Measurements from ENCODE around the gene MORN1. TPM values are rescaled to one million over a fixed set of nuclear protein-coding genes. Genes with fewer than 3 reads are reported as not detected.

Gene MORN1
- total and polyA plus RNA-seq, 2 of the 8 experiments (the other 6 are each of a cell fraction or from before 2014, with no cell fraction given) = 5.0 to 9.1 TPM

DNA sequence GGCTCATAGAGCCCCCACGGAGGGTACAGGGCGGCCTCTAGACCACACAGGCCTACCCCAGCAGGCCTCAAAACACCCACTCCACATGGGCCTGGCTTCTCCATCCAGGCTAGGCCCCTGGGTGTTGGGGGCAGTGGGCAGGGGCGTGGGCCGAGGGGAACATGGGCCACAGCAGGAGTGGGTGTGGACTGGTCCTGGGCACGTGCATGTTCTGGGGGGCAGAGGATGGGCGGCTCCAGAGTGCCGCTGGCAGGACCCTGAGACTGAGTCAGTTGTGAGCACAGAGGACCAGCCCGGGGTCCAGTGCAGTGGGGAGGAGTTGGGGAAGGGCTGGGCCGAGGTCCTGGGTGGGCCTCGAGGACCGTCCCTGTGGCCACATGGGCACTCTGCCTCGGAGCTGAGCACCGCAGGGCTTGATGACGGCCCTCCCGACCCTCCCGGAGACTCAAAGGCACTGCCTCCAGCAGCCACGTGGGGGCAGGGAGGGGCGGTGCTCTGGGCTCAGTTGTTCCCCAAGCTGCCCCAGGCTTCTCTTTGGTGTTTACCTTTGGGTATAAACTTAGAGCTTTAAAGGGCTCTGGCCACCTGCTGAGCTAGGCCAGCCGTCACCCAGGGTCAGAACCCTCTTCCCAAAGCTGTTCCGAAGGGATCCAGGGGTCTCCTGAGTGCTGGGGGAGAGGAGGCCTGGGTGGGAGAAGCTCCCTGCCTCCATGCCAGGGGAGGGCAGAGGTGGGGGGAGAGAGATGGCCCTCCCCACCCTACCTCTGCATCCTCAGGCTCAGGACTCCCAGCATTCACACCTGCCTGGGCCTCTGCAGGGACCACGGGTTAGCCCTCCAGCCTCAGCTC is 79.9 kb downstream of the MORN1 start:
- H3K79me1 ChIP-seq (ENCODE audit: low read depth, low read length) = peaks cover 3% of the 10 kb centered on the region; the same call in 1 of the 2 replicates
- H3K79me2 ChIP-seq (ENCODE audit: control insufficient read depth in 1 of 2, insufficient read depth in 2 of 2, low read length in 2 of 2) = no peaks in the 10 kb centered on the region
- peaks cover 4 to 34% (median 25%) of the 10 kb centered on the region in 4 experiments for H3K4me1 ChIP-seq (replicated peaks in 1 of 4; ENCODE audit: control insufficient read depth in 3 of 4, insufficient read depth in 4 of 4, low read length in 3 of 4)
- no peaks in the 10 kb centered on the region for H3K9me3 ChIP-seq (ENCODE audit: insufficient read depth in 2 of 2, low read depth in 1 of 2, low read length in 1 of 2)
- DNase-seq (ENCODE audit: low read depth in 1 of 2, low spot score in 2 of 2) (peak; percentile 49 to 83), FAIRE-seq (no peak)
- H3K23ac ChIP-seq (ENCODE audit: insufficient read length) = no peak overlapping the region
- peak overlapping the region; percentile 33; the same call in 1 of the 2 replicates for H2BK12ac ChIP-seq (ENCODE audit: low read depth, low read length)
- peak overlapping the region; percentile 81 for H4K5ac ChIP-seq (ENCODE audit: insufficient read length, low read depth, low read length)
- POLR2A ChIA-PET (ENCODE audit: partially characterized antibody) = interaction anchor here (0.6 to 2.0 kb wide), 5 partner anchors 8 to 409 kb away, joined by 3 to 5 read pairs (median 3); no protein-coding TSS in a partner anchor
- H2BK5ac ChIP-seq (ENCODE audit: low read depth, low read length) = peak overlapping the region; percentile 60
- H3K27ac ChIP-seq (ENCODE audit: low read depth, low read length) = peak overlapping the region; percentile 25; the same call in 1 of the 2 replicates
- CTCF ChIA-PET (ENCODE audit: partially characterized antibody) = interaction anchor here (0.9 to 4.1 kb wide), 18 partner anchors 8 to 366 kb away, joined by 3 to 23 read pairs (median 4); partner anchors contain the start of gene FAAP20
- no peak overlapping the region for H3K14ac ChIP-seq (ENCODE audit: insufficient read length)
- H3K56ac ChIP-seq (replicated peaks; ENCODE audit: insufficient read length, low read depth, low read length) = no peak overlapping the region
- peaks cover 2 to 4% of the 10 kb centered on the region in 2 experiments for H4K20me1 ChIP-seq (replicated peaks in 1 of 2; ENCODE audit: control insufficient read depth in 1 of 2, insufficient read depth in 2 of 2, low read length in 2 of 2)
- no peak overlapping the region for H2BK20ac ChIP-seq (ENCODE audit: low read length)
- peak overlapping the region; percentile 91 for H3K4ac ChIP-seq (replicated peaks; ENCODE audit: insufficient read length, low read depth, low read length)
- H3K23me2 ChIP-seq (ENCODE audit: low read depth, low read length) = no peaks in the 10 kb centered on the region; the same call in 1 of the 2 replicates
- no peak overlapping the region for H2AFZ ChIP-seq (ENCODE audit: low read length)
- 0 out of 2 replicates have a peak overlapping the region, but pooled peaks have one; percentile 46 for H2BK15ac ChIP-seq (ENCODE audit: low read length)
- WGBS, 2 experiments (ENCODE audit: extremely low coverage in 1 of 2, insufficient coverage in 1 of 2, insufficient read length in 1 of 2, insufficient replicate concordance in 2 of 2, low coverage in 1 of 2, low lambda C conversion rate in 2 of 2, missing lambda C conversion rate in 1 of 2) = 65% methylated on average over 12 of the region's 21 CpGs; no CpG with 5 or more reads in 1 of the 2 experiments
- peak overlapping the region; percentile 85 for H4K91ac ChIP-seq (replicated peaks; ENCODE audit: insufficient read length, low read length)
- peak overlapping the region; percentile 72; the same call in 1 of the 2 replicates for H2AK5ac ChIP-seq (ENCODE audit: low read depth, low read length)
- peaks cover 6 to 20% (median 15%) of the 10 kb centered on the region in 4 experiments; a peak in 5 of 8 replicates for H3K36me3 ChIP-seq (ENCODE audit: control insufficient read depth in 2 of 4, insufficient read depth in 4 of 4, low read length in 3 of 4)
- no peak overlapping the region for H3K4me3 ChIP-seq (ENCODE audit: extremely low read depth in 1 of 4, insufficient read depth in 2 of 4, low read depth in 3 of 4, low read length in 4 of 4)
- H2BK120ac ChIP-seq (replicated peaks; ENCODE audit: low read depth, low read length) = no peak overlapping the region
- no peak overlapping the region for H3K9ac ChIP-seq (replicated peaks in 1 of 4; ENCODE audit: extremely low read depth in 1 of 4, low read depth in 3 of 4, low read length in 3 of 4)
- no peak overlapping the region; a peak in 1 of 4 replicates for H3K4me2 ChIP-seq (ENCODE audit: insufficient read depth in 1 of 2, low read depth in 2 of 2, low read length in 2 of 2)
- H3K27me3 ChIP-seq (replicated peaks in 1 of 4; ENCODE audit: control insufficient read depth in 3 of 4, extremely low read depth in 1 of 4, insufficient read depth in 3 of 4, low read length in 3 of 4) = no peaks in the 10 kb centered on the region
- H3K18ac ChIP-seq (ENCODE audit: extremely low read depth, low read length) = peak overlapping the region; percentile 71; the same call in 1 of the 2 replicates
- H4K8ac ChIP-seq (ENCODE audit: extremely low read depth, insufficient read depth, low read length) = peak overlapping the region; percentile 62; the same call in 1 of the 2 replicates
- no peak for TF ChIP-seq FOSL1 (IDR thresholded peaks at IDR 0.05; ENCODE audit: insufficient read depth, low read depth, low read length)
- TF ChIP-seq, protein P1, sequence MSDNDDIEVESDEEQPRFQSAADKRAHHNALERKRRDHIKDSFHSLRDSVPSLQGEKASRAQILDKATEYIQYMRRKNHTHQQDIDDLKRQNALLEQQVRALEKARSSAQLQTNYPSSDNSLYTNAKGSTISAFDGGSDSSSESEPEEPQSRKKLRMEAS (IDR thresholded peaks at IDR 0.05) = peak; percentile 88
- TF ChIP-seq, protein P2, sequence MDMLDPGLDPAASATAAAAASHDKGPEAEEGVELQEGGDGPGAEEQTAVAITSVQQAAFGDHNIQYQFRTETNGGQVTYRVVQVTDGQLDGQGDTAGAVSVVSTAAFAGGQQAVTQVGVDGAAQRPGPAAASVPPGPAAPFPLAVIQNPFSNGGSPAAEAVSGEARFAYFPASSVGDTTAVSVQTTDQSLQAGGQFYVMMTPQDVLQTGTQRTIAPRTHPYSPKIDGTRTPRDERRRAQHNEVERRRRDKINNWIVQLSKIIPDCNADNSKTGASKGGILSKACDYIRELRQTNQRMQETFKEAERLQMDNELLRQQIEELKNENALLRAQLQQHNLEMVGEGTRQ (IDR thresholded peaks at IDR 0.05; ENCODE audit: low read length) = peak; percentile 17; the same call in 1 of the 2 replicates
- TF ChIP-seq, protein P3, sequence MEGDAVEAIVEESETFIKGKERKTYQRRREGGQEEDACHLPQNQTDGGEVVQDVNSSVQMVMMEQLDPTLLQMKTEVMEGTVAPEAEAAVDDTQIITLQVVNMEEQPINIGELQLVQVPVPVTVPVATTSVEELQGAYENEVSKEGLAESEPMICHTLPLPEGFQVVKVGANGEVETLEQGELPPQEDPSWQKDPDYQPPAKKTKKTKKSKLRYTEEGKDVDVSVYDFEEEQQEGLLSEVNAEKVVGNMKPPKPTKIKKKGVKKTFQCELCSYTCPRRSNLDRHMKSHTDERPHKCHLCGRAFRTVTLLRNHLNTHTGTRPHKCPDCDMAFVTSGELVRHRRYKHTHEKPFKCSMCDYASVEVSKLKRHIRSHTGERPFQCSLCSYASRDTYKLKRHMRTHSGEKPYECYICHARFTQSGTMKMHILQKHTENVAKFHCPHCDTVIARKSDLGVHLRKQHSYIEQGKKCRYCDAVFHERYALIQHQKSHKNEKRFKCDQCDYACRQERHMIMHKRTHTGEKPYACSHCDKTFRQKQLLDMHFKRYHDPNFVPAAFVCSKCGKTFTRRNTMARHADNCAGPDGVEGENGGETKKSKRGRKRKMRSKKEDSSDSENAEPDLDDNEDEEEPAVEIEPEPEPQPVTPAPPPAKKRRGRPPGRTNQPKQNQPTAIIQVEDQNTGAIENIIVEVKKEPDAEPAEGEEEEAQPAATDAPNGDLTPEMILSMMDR (IDR thresholded peaks at IDR 0.05; ENCODE audit: control extremely low read depth in 1 of 3, insufficient read depth in 1 of 3, low read depth in 1 of 3, low read length in 3 of 3) = peak in 2 of 3 experiments; percentile 53 to 65; a peak in 3 of 4 replicates

Measured in H1 (cell line).